PFSK-1 (cell line): ENCODE data around the gene GAST.

Experiments used
- POLR2AphosphoS5 ChIP-seq: IDR thresholded peaks from 2 replicates; pipeline ENCODE4 v1.6.1; 2012; ENCODE audit warnings: low read depth, mild to moderate bottlenecking, control low read depth, low read length, moderate library complexity
- REST ChIP-seq, 2 experiments: IDR thresholded peaks; 2 replicates each; pipeline versions ENCODE4 v1.6.1 to v1.8.0; 2011 to 2012; ENCODE audit warnings: low read depth in 2 of 2, low read length in 2 of 2, control low read depth in 1 of 2, inconsistent platforms in 1 of 2, mild to moderate bottlenecking in 1 of 2, moderate library complexity in 1 of 2; ENCODE audit not compliant: insufficient read depth in 1 of 2

GRCh38 chr17:41691031-41691777 is 20.9 kb upstream of the GAST start:
- TF ChIP-seq REST (IDR thresholded peaks at IDR 0.05; ENCODE audit: insufficient read depth in 1 of 2, low read depth in 2 of 2, low read length in 2 of 2) = no peak
- TF ChIP-seq POLR2AphosphoS5 = peak; percentile 49; the same call in 1 of the 2 replicates
